Rectal smooth muscle tissue (tissue), 1 donor: Measurements from ENCODE around the gene AGPAT4.

ENCODE experiments used
- H3K27ac ChIP-seq: one replicate; pipeline ENCODE4 v1.7.0; 2013; ENCODE audit warnings: low read depth, low read length, inconsistent platforms
- H3K27me3 ChIP-seq: one replicate; pipeline ENCODE4 v1.7.0; 2013; ENCODE audit warnings: low read length; ENCODE audit not compliant: control insufficient read depth, insufficient read depth
- H3K36me3 ChIP-seq: one replicate; pipeline ENCODE4 v1.7.0; 2013; ENCODE audit warnings: low read length; ENCODE audit not compliant: control insufficient read depth, insufficient read depth
- H3K4me1 ChIP-seq: one replicate; pipeline ENCODE4 v1.7.0; 2013; ENCODE audit warnings: low read length; ENCODE audit not compliant: control insufficient read depth, insufficient read depth
- H3K4me3 ChIP-seq: one replicate; pipeline ENCODE4 v1.7.0; 2013; ENCODE audit warnings: low read length
- H3K9ac ChIP-seq: one replicate; pipeline ENCODE4 v1.7.0; 2013; ENCODE audit warnings: low read length

The AGPAT4 gene

GRCh38 chr6:161161121-161161520 is 112.7 kb downstream of the AGPAT4 start:
- Histone ChIP-seq H3K27ac (no peak overlapping the region), H3K4me3 (no peak overlapping the region), H3K4me1 (peaks cover 9% of the 10 kb centered on the region), H3K36me3 (peaks cover 3% of the 10 kb centered on the region), H3K9ac (no peak overlapping the region), H3K27me3 (no peaks in the 10 kb centered on the region)

GRCh38 chr6:161154796-161155335 is 119.0 kb downstream of the AGPAT4 start:
- Histone ChIP-seq H3K4me1 (no peaks in the 10 kb centered on the region), H3K27me3 (no peaks in the 10 kb centered on the region), H3K36me3 (peaks cover 2% of the 10 kb centered on the region), H3K9ac (no peak overlapping the region), H3K4me3 (no peak overlapping the region), H3K27ac (no peak overlapping the region)

DNA sequence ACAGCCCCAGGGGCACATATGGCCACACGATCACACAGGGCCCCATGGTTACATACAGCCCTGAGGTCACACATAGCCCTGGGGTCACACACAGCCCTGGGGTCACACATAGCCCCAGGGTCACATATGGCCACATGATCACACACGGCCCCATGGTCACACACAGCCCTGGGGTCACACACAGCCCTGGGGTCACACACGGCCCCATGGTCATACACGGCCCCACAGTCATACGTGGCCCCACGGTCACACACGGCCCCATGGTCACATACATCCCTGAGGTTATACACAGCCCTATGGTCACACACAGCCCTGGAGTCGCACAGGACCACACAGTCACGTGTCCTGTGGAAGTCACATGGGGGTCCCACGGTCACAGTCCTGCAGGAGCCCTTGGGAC is 120.1 kb downstream of the AGPAT4 start:
- Histone ChIP-seq H3K4me1 (no peaks in the 10 kb centered on the region), H3K27me3 (no peaks in the 10 kb centered on the region), H3K9ac (no peak overlapping the region), H3K36me3 (peaks cover 2% of the 10 kb centered on the region), H3K27ac (no peak overlapping the region), H3K4me3 (no peak overlapping the region)

DNA sequence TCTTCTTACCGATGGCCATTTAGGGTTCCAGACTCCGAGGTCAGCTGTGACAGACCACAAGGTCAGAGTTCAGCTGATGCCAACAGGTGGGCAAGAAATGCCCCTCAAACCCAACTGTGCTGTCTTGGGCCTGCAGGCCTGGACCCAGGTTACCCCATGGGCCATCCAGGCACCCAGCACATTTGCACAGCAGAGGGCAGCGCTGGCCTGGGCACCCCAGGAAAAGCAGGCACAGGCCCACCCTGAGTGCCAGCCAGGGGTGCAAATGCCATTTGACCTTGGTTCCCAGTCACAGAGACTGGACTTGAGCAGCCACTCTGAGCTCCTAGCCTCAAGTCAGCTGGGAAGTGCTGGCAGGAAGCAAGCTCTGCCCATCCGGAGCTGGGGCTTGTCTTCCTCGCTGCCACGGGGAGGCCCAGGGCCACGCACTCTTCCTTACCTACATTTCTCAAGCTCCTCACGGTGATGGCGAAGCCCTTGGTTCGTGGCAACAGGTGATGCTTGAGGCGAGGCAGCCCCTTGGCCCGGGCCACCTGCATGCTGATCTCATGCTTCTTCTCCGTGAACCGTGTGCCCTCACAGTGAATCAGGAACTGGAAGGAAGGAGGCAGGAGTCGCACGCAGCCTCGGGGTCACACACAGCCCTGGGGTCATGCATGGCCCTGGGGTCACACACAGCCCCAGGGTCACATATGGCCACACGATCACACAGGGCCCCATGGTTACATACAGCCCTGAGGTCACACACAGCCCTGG is 120.8 kb downstream of the AGPAT4 start:
- peaks cover 2% of the 10 kb centered on the region for H3K36me3 ChIP-seq
- H3K4me1 ChIP-seq = no peaks in the 10 kb centered on the region
- H3K4me3 ChIP-seq = no peak overlapping the region
- no peak overlapping the region for H3K9ac ChIP-seq
- no peaks in the 10 kb centered on the region for H3K27me3 ChIP-seq
- H3K27ac ChIP-seq = no peak overlapping the region

GRCh38 chr6:161152527-161152862 is 121.4 kb downstream of the AGPAT4 start:
- Histone ChIP-seq H3K36me3 (peaks cover 2% of the 10 kb centered on the region), H3K4me1 (no peaks in the 10 kb centered on the region), H3K27me3 (no peaks in the 10 kb centered on the region), H3K4me3 (no peak overlapping the region), H3K27ac (no peak overlapping the region), H3K9ac (no peak overlapping the region)

DNA sequence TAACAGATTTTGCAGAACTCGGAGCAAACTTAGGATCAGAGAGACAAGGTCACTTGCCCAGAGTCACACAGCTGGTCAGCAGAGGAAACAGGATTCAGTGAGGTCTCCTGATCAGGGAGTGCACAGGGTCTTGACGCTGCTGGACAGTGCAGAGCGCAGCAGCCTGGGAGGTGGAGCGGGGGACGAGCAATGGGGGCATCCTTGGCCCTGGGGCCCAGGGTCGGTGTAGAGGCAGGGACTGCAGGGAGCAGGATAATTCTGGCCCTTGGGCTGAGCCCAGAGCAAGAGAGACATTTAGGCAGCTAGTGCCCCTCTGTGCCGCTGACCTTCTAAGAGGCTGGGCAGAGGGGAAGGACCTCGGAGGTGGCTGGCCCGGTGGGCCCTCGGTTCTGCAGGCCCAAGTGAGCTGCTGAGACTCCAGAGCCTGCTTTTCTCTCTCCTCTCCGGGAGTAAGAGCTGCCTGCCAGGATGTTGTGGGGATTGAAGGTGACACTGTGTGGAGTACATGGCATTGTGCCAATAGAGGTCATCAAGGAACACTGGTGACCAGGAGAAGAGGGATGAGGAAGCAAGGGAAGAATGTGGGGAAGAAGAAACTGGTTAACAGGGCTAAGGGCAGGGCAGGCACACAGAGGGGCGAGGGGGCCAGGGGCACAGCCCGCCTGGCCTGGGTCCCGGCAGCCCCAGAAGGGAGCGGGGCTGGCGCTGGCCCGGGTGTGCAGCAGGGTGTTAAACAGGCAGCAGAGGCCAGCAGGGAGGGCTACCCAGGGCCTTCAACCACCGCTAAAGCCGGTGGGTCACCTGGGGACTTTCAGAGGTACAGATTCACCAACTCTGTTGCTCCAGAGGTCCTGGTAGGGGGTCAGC is 122.0 kb downstream of the AGPAT4 start:
- Histone ChIP-seq H3K9ac (no peak overlapping the region), H3K36me3 (peaks cover 2% of the 10 kb centered on the region), H3K27me3 (no peaks in the 10 kb centered on the region), H3K4me3 (no peak overlapping the region), H3K27ac (no peak overlapping the region), H3K4me1 (no peaks in the 10 kb centered on the region)

DNA sequence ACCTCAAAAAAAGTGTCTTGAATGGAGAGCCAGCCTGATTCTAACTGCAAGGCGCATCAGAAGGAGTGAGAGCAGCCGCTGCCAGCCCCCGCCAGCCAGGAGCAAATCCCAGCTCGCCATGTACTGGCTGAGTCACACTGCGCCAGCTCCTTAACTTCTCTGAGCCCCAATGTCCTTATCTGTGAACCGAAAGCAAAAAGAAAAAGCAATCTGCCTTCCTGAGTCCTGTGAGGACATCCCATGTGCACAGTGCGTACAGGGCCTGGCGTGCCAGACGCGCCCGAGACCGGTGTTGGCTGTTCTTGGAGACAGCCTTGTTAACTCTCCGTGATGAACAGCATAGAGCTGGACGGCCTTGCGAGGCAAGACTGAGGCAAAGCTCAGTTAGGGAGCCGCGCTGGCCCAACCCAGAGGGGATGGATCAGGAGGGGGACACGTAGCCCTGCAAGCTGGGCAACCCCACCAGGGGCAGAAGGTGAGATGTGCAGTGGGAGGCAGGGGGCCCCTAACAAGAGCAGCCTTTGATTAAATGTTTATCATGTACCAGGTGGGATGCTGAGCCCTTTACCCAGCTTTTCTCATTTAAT is 122.7 kb downstream of the AGPAT4 start:
- peaks cover 2% of the 10 kb centered on the region for H3K36me3 ChIP-seq
- no peaks in the 10 kb centered on the region for H3K27me3 ChIP-seq
- H3K27ac ChIP-seq = no peak overlapping the region
- no peaks in the 10 kb centered on the region for H3K4me1 ChIP-seq
- H3K9ac ChIP-seq = no peak overlapping the region
- no peak overlapping the region for H3K4me3 ChIP-seq

- Histone ChIP-seq H3K36me3 (peaks cover 2% of the 10 kb centered on the region), H3K27me3 (no peaks in the 10 kb centered on the region), H3K4me1 (no peaks in the 10 kb centered on the region), H3K4me3 (no peak overlapping the region), H3K9ac (no peak overlapping the region), H3K27ac (no peak overlapping the region)
These were observed 123.3 kb downstream of the AGPAT4 start for GRCh38 chr6:161150566-161150965.

DNA sequence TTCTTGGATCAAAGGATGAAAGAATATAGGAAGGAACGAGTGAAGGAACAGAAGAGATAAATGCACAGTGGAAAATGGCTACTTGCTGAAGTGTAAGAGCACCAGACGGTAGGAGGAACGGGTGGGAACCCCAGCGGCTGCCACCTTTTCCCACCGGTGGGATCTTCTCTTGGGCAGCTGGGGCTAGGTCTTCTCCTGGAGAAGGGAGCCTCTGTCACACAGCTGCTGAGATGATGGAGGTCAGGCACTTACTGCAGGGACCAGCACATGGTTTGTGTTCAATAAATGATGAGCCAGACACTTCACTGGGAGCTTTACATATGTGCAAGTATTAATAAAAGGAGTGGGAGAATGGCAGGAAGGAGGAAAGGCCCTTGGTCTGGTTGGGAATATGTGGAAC is 123.7 kb downstream of the AGPAT4 start:
- Histone ChIP-seq H3K4me3 (no peak overlapping the region), H3K36me3 (peaks cover 2% of the 10 kb centered on the region)

GRCh38 chr6:161143663-161144430 is 130.0 kb downstream of the AGPAT4 start:
- H3K9ac ChIP-seq = no peak overlapping the region
- no peaks in the 10 kb centered on the region for H3K36me3 ChIP-seq
- no peaks in the 10 kb centered on the region for H3K27me3 ChIP-seq
- no peaks in the 10 kb centered on the region for H3K4me1 ChIP-seq
- H3K27ac ChIP-seq = no peak overlapping the region
- no peak overlapping the region for H3K4me3 ChIP-seq

More for the DNA sequence above, 123.7 kb downstream of the AGPAT4 start:
- no peak overlapping the region for H3K27ac ChIP-seq
- no peaks in the 10 kb centered on the region for H3K27me3 ChIP-seq
- no peaks in the 10 kb centered on the region for H3K4me1 ChIP-seq
- no peak overlapping the region for H3K9ac ChIP-seq

DNA sequence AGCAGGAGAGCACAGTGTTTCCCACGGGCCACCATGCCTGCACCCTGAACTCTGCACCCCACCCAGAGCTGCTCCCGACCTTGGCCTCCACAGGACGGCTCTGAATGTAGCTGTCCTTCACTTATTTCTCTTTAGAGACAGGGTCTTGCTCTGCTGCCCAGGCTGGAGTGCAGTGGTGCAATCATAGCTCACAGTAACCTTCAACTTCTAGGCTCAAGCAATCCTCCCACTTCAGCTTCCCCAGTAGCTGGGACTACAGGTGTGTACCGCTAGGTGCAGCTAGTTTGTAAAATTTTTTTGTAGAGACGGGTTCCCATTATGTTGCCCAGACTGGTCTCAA is 130.9 kb downstream of the AGPAT4 start:
- no peaks in the 10 kb centered on the region for H3K27me3 ChIP-seq
- no peak overlapping the region for H3K9ac ChIP-seq
- no peak overlapping the region for H3K27ac ChIP-seq
- no peaks in the 10 kb centered on the region for H3K4me1 ChIP-seq
- no peak overlapping the region for H3K4me3 ChIP-seq
- no peaks in the 10 kb centered on the region for H3K36me3 ChIP-seq

GRCh38 chr6:161141173-161141572 is 132.7 kb downstream of the AGPAT4 start:
- Histone ChIP-seq H3K9ac (no peak overlapping the region), H3K27me3 (no peaks in the 10 kb centered on the region), H3K4me3 (no peak overlapping the region), H3K27ac (no peak overlapping the region), H3K36me3 (no peaks in the 10 kb centered on the region), H3K4me1 (no peaks in the 10 kb centered on the region)
